Measurements from ENCODE around the gene ARHGEF16. TPM values are rescaled to one million over a fixed set of nuclear protein-coding genes. Genes with fewer than 3 reads are reported as not detected.

Gene ARHGEF16
- total RNA-seq, 1 donor from 2014 or later, result 2.0 TPM

DNA sequence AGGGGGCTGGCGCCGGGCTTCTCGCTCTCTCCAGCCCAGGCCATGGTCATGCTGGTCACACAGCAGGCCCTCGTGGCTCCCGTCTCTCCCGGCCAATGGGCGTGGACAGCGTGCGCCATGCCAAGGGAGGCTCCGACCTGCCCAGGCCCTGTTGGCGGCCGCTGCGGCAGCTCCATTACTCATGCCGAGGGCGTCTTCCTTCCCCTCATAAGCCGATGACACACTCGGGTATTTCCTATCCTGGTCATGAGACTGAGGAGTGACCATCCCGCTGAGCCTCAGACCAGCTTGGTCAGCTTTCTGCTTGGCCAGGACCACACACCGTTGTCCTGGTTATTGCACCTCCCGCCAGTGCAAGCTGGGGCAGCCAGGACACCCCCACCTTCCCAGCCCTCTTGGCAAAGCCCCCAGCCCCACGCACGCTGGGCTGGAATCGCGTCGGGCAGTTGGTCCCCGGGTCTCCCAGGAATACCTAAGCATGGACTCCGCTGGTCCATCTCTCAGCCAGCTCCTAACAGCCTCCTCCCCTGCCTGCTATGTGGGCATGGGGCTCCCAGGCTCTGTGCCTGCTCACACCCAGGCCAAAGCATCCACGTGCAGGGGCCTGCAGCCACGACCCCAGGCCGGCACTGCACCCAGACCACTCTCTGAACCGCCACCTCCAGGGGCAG, 49.8 kb downstream of the ARHGEF16 start:
- no peaks in the 10 kb centered on the region for H3K9me3 Mint-ChIP-seq (ENCODE audit: low read depth)
- no peak overlapping the region for H3K4me3 Mint-ChIP-seq (ENCODE audit: unreplicated experiment)
- TF ChIP-seq, protein P1, sequence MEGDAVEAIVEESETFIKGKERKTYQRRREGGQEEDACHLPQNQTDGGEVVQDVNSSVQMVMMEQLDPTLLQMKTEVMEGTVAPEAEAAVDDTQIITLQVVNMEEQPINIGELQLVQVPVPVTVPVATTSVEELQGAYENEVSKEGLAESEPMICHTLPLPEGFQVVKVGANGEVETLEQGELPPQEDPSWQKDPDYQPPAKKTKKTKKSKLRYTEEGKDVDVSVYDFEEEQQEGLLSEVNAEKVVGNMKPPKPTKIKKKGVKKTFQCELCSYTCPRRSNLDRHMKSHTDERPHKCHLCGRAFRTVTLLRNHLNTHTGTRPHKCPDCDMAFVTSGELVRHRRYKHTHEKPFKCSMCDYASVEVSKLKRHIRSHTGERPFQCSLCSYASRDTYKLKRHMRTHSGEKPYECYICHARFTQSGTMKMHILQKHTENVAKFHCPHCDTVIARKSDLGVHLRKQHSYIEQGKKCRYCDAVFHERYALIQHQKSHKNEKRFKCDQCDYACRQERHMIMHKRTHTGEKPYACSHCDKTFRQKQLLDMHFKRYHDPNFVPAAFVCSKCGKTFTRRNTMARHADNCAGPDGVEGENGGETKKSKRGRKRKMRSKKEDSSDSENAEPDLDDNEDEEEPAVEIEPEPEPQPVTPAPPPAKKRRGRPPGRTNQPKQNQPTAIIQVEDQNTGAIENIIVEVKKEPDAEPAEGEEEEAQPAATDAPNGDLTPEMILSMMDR (IDR thresholded peaks at IDR 0.05), result peak; percentile 16
- H3K27me3 Mint-ChIP-seq (ENCODE audit: low read depth), result no peaks in the 10 kb centered on the region
- H3K27ac Mint-ChIP-seq (ENCODE audit: unreplicated experiment), result peak overlapping the region; percentile 90
- DNase-seq (ENCODE audit: low spot score), result no peak
- H3K36me3 Mint-ChIP-seq (ENCODE audit: low read depth), result peaks cover 9% of the 10 kb centered on the region
- peaks cover 19% of the 10 kb centered on the region for H3K4me1 Mint-ChIP-seq (ENCODE audit: low read depth)

GRCh38 chr1:3504822-3505153, 50.3 kb downstream of the ARHGEF16 start:
- peaks cover 19% of the 10 kb centered on the region for H3K4me1 Mint-ChIP-seq (ENCODE audit: low read depth)
- no peaks in the 10 kb centered on the region for H3K27me3 Mint-ChIP-seq (ENCODE audit: low read depth)
- TF ChIP-seq, protein P1 (IDR thresholded peaks at IDR 0.05), result no peak
- H3K36me3 Mint-ChIP-seq (ENCODE audit: low read depth), result peaks cover 9% of the 10 kb centered on the region
- H3K9me3 Mint-ChIP-seq (ENCODE audit: low read depth), result no peaks in the 10 kb centered on the region
- no peak overlapping the region for H3K4me3 Mint-ChIP-seq (ENCODE audit: unreplicated experiment)
- no peak for DNase-seq (ENCODE audit: low spot score)
- peak overlapping the region; percentile 90 for H3K27ac Mint-ChIP-seq (ENCODE audit: unreplicated experiment)

DNA sequence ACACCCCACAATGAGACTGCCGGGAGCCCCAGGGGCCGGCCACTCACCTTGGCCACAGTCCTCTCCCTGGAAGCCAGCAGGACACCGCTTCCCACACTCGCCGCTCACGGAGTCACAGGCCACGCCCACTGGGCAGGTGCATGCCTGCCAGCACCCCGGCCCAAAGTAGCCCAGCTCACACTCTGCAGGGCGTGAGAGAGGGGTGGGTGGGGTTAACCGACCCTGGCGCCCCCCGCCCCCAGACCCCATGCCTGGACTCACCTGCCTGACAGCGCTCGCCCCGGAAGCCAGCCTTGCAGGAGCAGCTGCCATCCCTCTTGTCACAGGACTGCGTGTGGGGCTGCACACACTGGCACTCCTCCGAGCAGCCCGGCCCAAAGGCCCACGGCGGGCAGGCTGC, 50.7 kb downstream of the ARHGEF16 start:
- no peaks in the 10 kb centered on the region for H3K9me3 Mint-ChIP-seq (ENCODE audit: low read depth)
- H3K4me3 Mint-ChIP-seq (ENCODE audit: unreplicated experiment), result no peak overlapping the region
- peaks cover 19% of the 10 kb centered on the region for H3K4me1 Mint-ChIP-seq (ENCODE audit: low read depth)
- peaks cover 9% of the 10 kb centered on the region for H3K36me3 Mint-ChIP-seq (ENCODE audit: low read depth)
- H3K27ac Mint-ChIP-seq (ENCODE audit: unreplicated experiment), result peak overlapping the region; percentile 36
- no peaks in the 10 kb centered on the region for H3K27me3 Mint-ChIP-seq (ENCODE audit: low read depth)
- TF ChIP-seq, protein P1 (IDR thresholded peaks at IDR 0.05), result no peak
- DNase-seq (ENCODE audit: low spot score), result no peak

DNA sequence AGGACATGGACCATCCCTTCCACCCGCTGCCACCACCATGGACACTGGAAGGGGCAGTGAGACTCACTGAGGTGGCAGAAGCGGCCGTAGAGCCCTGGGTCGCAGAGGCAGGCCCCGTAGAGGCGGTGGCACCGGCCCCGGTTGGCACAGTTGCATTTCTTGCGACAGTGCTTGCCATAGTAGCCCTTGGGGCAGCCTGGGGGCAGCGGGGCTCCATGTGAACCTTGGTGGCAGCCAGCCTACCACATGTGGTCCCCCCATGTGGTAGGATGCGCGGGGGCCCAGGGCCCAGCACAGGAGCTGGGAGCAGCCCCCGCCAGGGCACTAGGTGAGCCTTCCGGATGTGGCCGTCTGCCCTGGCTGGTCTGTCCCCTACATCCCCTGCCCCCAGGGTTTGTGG, 51.6 kb downstream of the ARHGEF16 start:
- TF ChIP-seq, protein P1 (IDR thresholded peaks at IDR 0.05), result no peak
- no peak for DNase-seq (ENCODE audit: low spot score)
- Mint-ChIP-seq H3K36me3 (ENCODE audit: low read depth) (peaks cover 14% of the 10 kb centered on the region), H3K4me3 (ENCODE audit: unreplicated experiment) (no peak overlapping the region), H3K4me1 (ENCODE audit: low read depth) (peaks cover 19% of the 10 kb centered on the region), H3K27me3 (ENCODE audit: low read depth) (no peaks in the 10 kb centered on the region), H3K9me3 (ENCODE audit: low read depth) (no peaks in the 10 kb centered on the region), H3K27ac (ENCODE audit: unreplicated experiment) (no peak overlapping the region)

DNA sequence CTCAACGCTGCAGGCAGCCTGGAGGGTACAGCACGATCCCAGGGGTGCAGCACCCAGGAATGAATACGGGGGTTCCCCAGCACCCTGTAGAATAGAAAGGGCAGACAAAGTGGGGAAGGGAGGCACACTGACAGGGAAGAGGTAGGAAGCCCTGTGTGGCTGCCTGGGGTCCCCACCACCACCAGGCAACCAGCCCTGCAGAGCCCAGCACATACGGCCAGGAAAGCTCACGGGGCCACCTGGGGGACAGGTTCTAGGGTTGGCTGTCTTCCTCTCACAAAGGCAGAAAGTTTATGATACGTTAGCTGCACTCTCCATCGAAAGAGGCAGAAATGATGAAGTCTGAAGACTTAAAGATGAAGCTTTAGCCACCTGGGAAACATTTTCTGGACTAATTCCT, 52.5 kb downstream of the ARHGEF16 start:
- H3K4me3 Mint-ChIP-seq (ENCODE audit: unreplicated experiment), result no peak overlapping the region
- H3K9me3 Mint-ChIP-seq (ENCODE audit: low read depth), result no peaks in the 10 kb centered on the region
- TF ChIP-seq, protein P1 (IDR thresholded peaks at IDR 0.05), result no peak
- no peaks in the 10 kb centered on the region for H3K27me3 Mint-ChIP-seq (ENCODE audit: low read depth)
- no peak overlapping the region for H3K27ac Mint-ChIP-seq (ENCODE audit: unreplicated experiment)
- peaks cover 15% of the 10 kb centered on the region for H3K36me3 Mint-ChIP-seq (ENCODE audit: low read depth)
- H3K4me1 Mint-ChIP-seq (ENCODE audit: low read depth), result peaks cover 19% of the 10 kb centered on the region
- DNase-seq (ENCODE audit: low spot score), result no peak
